Activated T-cell treated with anti-CD3 and anti-CD28 coated beads, Interleukin-2, amount 50 U/mL, for 24 hours (primary cell): ENCODE data around the gene CAMK2N1.

Experiments used
- DNase-seq: peaks from one replicate; pipeline ENCODE4 v3.0.0-alpha.2; 2020
- H3K27ac Mint-ChIP-seq: 2 replicates; pipeline ENCODE4 v1.8.0; 2020; ENCODE audit warnings: mild to moderate bottlenecking, mixed read lengths
- H3K27me3 Mint-ChIP-seq: 2 replicates; pipeline ENCODE4 v1.8.0; 2020; ENCODE audit warnings: mixed read lengths
- H3K36me3 Mint-ChIP-seq: 2 replicates; pipeline ENCODE4 v1.8.0; 2020; ENCODE audit warnings: low read depth, mixed read lengths
- H3K4me1 Mint-ChIP-seq: 2 replicates; pipeline ENCODE4 v1.8.0; 2020; ENCODE audit warnings: low read depth, mixed read lengths
- H3K4me3 Mint-ChIP-seq: 2 replicates; pipeline ENCODE4 v1.8.0; 2020; ENCODE audit warnings: mild to moderate bottlenecking, moderate library complexity, mixed read lengths
- H3K9me3 Mint-ChIP-seq: 2 replicates; pipeline ENCODE4 v1.8.0; 2020; ENCODE audit warnings: mixed read lengths

Gene CAMK2N1

DNA sequence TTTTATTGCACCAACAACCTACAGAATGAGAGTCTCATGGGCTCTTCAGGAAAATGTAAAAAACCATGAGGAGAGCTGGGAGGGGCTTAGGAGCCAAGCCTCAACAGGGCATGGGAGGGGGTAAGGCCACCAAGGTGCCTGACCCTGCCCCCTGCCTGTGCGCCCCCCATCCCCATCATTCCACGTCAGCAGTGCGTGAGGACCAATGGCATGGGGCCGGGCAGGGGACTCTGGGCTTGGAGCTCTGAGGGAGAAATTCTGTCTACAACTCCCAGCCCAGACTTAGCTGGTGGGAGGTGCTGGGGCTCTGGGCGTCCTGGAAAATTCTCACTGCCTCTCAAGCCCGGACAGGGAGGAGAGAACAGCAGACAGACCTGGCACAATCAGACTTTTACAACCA lies 5.2 kb upstream of the CAMK2N1 start:
- H3K27me3 Mint-ChIP-seq = peaks cover 29% of the 10 kb centered on the region
- no peak overlapping the region for H3K27ac Mint-ChIP-seq
- H3K36me3 Mint-ChIP-seq = no peaks in the 10 kb centered on the region
- no peak overlapping the region for H3K4me3 Mint-ChIP-seq
- H3K9me3 Mint-ChIP-seq = no peaks in the 10 kb centered on the region
- no peak for DNase-seq
- H3K4me1 Mint-ChIP-seq = no peaks in the 10 kb centered on the region

DNA sequence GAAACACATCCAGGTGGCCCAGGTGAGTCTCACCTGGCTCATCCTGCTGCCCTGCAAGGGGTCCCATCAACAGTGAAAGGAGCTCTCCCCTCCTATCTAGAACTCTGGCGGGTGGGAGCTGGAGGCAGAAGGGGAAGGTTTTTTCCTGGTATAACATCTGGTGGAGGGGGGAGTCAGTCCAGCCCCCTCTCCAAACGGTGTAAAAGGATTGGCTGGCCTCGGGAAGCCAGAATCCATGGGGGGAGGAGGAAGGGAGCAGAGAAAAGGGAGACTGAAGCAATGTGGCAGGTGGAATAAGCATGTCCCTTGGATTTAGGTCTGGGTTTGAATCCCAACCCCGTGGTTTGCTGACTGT lies 1.2 kb upstream of the CAMK2N1 start:
- peaks cover 59% of the 10 kb centered on the region for H3K27me3 Mint-ChIP-seq
- H3K4me3 Mint-ChIP-seq = peak overlapping the region; percentile 31
- DNase-seq = no peak
- H3K27ac Mint-ChIP-seq = no peak overlapping the region
- H3K9me3 Mint-ChIP-seq = no peaks in the 10 kb centered on the region
- peaks cover 12% of the 10 kb centered on the region for H3K4me1 Mint-ChIP-seq
- no peaks in the 10 kb centered on the region for H3K36me3 Mint-ChIP-seq

- no peak overlapping the region for H3K27ac Mint-ChIP-seq
- no peaks in the 10 kb centered on the region for H3K36me3 Mint-ChIP-seq
- H3K9me3 Mint-ChIP-seq = no peaks in the 10 kb centered on the region
- H3K27me3 Mint-ChIP-seq = peaks cover 64% of the 10 kb centered on the region
- peak overlapping the region; percentile 46 for H3K4me3 Mint-ChIP-seq
- DNase-seq = no peak
- peaks cover 12% of the 10 kb centered on the region for H3K4me1 Mint-ChIP-seq
These were observed 636 bp upstream of the CAMK2N1 start for GRCh38 chr1:20486457-20487235.

DNA sequence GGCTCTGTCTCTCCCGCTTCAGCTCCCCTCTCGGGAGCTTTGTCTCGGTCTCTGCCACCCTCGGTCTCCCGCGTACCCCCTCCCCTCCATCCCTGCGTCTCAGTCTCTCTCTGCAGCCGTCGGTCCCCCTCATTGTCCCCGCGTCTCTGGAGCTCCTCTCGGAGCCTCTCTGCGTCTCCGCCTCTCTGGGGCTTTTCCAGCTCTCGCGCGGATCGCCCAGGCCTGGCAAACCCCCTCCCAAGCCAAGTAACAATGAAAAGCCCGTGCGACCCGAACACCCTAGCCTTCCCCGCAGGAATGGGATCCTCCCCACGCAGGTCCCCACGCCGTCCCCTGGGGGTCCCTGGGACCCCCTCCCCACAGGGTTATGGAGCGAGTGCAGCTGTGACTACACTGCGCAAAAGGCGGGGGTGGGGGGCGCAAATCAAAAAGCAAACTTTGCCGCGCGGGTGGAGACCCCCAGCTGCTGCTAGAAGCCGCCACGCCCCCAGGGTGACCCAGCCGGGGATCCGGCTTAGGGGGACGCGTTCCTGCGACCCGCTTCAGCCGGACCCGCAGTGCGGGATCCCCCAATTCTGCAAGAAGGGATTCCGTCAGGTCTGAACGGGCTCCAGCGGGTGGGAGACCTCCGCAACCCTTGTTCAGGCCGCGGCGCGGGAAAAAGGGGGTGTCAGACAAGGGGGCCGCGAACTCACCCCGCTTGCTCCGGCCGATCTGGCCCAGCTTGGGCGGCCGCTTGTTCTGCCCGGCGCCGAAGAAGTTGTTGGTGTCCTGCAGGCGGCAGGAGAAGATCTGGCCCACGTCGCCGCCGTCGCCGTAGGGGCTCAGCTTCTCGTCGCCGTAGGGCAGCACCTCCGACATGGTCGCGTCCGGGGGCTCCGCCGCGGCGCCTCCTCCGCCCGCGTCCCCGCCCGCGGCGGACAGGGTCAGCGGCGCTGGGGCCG lies 1.2 kb downstream of the CAMK2N1 start:
- Mint-ChIP-seq H3K4me3 (peak overlapping the region; percentile 69), H3K4me1 (peaks cover 14% of the 10 kb centered on the region), H3K27ac (no peak overlapping the region), H3K27me3 (peaks cover 80% of the 10 kb centered on the region), H3K9me3 (no peaks in the 10 kb centered on the region), H3K36me3 (no peaks in the 10 kb centered on the region)
- peak; percentile 51 for DNase-seq

DNA sequence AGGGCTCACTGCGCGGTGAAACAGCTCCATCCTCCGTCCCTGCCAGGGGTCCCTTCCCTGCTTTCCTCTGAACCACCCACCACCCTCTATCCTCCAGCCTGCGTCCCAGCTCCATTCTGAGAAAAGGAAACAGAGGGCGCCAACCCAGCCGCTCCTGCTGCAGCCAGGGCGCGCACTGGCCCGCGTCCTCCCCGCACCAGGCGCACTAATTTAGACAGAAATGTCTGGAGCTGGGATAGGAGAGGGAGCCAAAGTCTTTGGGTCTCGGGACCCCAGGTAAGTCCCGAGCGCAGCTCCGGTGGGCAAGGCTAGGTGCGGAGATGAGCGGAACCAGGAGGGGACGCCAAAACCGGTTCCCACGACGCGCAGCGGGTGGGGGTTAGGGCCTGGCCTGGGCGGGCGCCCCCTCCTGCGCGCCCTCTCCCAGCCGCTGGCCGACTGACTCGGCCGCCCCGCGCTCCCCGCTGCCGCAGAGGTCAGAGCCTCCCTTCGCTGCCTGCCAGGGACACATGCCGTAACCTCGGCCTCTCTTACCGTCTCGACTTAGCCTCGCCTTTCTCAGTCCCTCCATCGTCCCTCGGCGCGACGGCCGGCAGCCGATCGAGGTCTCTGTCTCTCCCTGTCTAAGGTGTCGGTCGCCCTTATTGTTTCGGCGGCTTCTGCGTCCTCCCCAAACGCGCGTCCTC lies 2.0 kb downstream of the CAMK2N1 start:
- no peak overlapping the region for H3K27ac Mint-ChIP-seq
- H3K4me1 Mint-ChIP-seq = peaks cover 14% of the 10 kb centered on the region
- H3K36me3 Mint-ChIP-seq = no peaks in the 10 kb centered on the region
- peak overlapping the region; percentile 69 for H3K4me3 Mint-ChIP-seq
- H3K9me3 Mint-ChIP-seq = no peaks in the 10 kb centered on the region
- peak; percentile 45 for DNase-seq
- H3K27me3 Mint-ChIP-seq = peaks cover 82% of the 10 kb centered on the region

- Mint-ChIP-seq H3K4me3 (peak overlapping the region; percentile 18), H3K4me1 (peaks cover 14% of the 10 kb centered on the region), H3K9me3 (no peaks in the 10 kb centered on the region), H3K27me3 (peaks cover 80% of the 10 kb centered on the region), H3K27ac (no peak overlapping the region), H3K36me3 (no peaks in the 10 kb centered on the region)
- no peak for DNase-seq
These were observed 2.7 kb downstream of the CAMK2N1 start for GRCh38 chr1:20483098-20483832.

GRCh38 chr1:20481643-20482498 lies 4.1 kb downstream of the CAMK2N1 start:
- peaks cover 14% of the 10 kb centered on the region for H3K4me1 Mint-ChIP-seq
- H3K4me3 Mint-ChIP-seq = no peak overlapping the region
- DNase-seq = no peak
- H3K27ac Mint-ChIP-seq = no peak overlapping the region
- H3K9me3 Mint-ChIP-seq = no peaks in the 10 kb centered on the region
- peaks cover 80% of the 10 kb centered on the region for H3K27me3 Mint-ChIP-seq
- H3K36me3 Mint-ChIP-seq = no peaks in the 10 kb centered on the region

DNA sequence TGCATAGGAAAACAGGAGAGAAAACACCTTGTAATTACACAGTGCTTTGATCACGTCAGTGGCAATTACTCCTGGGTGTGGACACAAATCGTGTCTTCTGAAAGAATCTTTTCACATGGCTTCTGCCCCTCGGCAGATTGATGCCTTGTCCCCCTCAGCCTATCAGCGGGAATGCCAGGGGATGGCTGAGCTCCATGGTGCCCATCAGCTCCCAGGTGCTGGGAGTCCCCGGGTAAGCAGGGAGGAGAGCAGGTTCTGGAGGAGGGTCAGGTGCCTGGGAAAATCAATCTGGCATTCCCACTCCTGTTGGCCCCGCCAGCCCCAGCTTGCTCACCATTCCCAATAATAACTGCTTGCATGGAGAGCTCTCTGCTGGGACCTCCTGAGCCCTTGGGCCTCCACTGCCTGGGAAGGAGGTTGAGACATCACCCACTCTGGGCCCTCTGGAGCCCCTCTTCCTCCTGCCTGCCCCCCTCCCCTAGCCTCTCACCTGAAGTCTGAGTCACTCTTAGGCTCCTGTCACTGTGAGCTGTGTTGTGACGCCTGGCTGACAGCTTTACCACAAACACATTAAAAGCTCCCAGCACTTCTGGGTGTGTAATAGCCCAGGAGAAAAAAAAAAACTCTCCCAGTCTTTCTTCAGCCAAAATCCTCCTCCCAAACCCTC lies 4.9 kb downstream of the CAMK2N1 start:
- peaks cover 85% of the 10 kb centered on the region for H3K27me3 Mint-ChIP-seq
- no peak overlapping the region for H3K27ac Mint-ChIP-seq
- H3K9me3 Mint-ChIP-seq = no peaks in the 10 kb centered on the region
- H3K36me3 Mint-ChIP-seq = no peaks in the 10 kb centered on the region
- no peak overlapping the region for H3K4me3 Mint-ChIP-seq
- H3K4me1 Mint-ChIP-seq = peaks cover 14% of the 10 kb centered on the region
- no peak for DNase-seq

- Mint-ChIP-seq H3K27me3 (peaks cover 89% of the 10 kb centered on the region), H3K27ac (no peak overlapping the region), H3K36me3 (no peaks in the 10 kb centered on the region), H3K4me1 (peaks cover 13% of the 10 kb centered on the region), H3K9me3 (no peaks in the 10 kb centered on the region), H3K4me3 (no peak overlapping the region)
- DNase-seq = no peak
These were observed 5.6 kb downstream of the CAMK2N1 start for GRCh38 chr1:20480243-20480944.

DNA sequence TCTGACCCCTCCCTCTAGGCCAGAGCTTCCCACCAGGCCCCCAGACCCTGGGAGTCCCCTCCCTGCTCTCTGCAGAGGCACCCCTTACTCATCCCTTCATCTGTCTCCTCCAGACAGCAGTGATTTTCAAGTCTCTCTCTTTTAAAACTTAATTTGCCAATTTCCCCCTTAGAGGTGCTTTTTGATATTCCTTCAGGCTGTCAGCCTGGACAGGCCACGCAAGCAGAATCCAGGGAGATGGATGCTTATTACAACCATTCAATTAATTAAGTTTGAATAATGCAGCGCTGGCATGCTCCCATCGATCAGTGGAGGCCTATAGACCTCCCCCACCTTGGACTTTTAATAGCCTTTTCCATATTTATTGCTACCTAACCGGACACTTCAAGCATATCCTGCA lies 6.2 kb downstream of the CAMK2N1 start:
- H3K4me3 Mint-ChIP-seq = no peak overlapping the region
- no peaks in the 10 kb centered on the region for H3K36me3 Mint-ChIP-seq
- peaks cover 92% of the 10 kb centered on the region for H3K27me3 Mint-ChIP-seq
- no peak for DNase-seq
- no peak overlapping the region for H3K27ac Mint-ChIP-seq
- no peaks in the 10 kb centered on the region for H3K9me3 Mint-ChIP-seq
- H3K4me1 Mint-ChIP-seq = peaks cover 13% of the 10 kb centered on the region

DNA sequence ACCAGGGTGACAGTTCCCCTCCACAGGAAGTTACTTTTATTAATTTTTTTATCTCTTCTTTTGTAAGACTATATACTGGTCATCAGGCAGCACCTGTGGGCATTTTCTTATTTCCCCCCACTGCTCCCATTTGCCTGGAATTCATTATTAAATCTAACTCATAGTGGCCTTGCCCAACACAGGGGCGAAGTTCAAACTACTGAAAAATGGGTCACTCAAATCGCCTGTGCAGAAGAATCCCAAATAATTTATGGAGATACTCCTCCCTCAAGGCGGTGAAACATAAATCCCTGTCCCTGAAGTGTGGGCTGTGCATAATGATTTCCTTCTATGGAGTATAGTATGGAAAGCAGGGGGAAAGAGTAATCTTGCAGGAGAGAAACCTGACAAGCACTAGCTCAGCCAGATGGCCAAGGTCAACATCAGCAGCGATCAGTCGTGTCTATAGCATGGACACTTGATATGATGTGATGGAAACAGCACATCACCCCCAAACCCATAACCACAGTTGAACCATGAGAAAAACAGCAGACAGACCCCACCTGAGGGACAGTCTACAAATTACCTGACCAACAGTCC lies 7.9 kb downstream of the CAMK2N1 start:
- DNase-seq = no peak
- Mint-ChIP-seq H3K9me3 (no peaks in the 10 kb centered on the region), H3K4me3 (no peak overlapping the region), H3K27me3 (peaks cover 94% of the 10 kb centered on the region), H3K36me3 (no peaks in the 10 kb centered on the region), H3K4me1 (peaks cover 2% of the 10 kb centered on the region), H3K27ac (no peak overlapping the region)

DNA sequence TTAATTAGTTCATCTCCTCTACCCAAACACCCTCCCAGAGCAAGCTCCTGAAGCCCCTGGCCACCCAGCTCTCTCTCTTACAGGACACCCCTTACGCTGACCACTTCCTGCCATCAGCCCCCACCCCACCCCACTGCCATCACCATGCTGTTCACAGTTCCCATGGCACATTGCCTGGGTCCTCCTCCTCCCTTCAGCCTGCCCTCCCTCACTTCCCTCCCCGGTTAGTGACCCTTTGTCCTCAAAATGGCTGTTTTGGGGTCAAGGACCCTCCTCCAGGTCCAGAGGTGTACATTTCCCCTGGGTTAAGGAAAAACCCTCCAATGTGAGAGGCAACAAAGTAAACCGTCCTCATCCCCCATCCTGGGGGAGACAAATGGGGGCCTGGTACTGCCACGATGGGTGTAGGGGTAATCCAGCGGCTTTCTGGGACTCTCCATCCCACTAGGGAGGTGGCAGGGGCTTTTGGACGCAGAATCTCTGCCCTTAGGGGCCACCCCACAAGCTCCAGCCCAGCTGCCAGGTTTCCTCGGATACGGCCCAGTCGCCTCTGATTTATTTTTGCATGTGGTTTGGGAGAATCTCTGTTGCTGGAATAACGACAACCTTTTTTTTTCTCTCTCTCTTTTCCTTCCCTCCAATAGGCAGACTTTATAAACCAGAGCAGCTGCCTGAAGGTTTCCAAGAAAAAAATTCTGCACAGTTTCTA lies 8.5 kb downstream of the CAMK2N1 start:
- Mint-ChIP-seq H3K9me3 (no peaks in the 10 kb centered on the region), H3K36me3 (no peaks in the 10 kb centered on the region)
- DNase-seq = no peak

More for the DNA sequence above, 8.5 kb downstream of the CAMK2N1 start:
- H3K27me3 Mint-ChIP-seq = peaks cover 92% of the 10 kb centered on the region
- no peak overlapping the region for H3K27ac Mint-ChIP-seq
- peaks cover 2% of the 10 kb centered on the region for H3K4me1 Mint-ChIP-seq
- H3K4me3 Mint-ChIP-seq = no peak overlapping the region
